T-helper 22 cell (primary cell): ENCODE measurements around the gene VTI1A.

Experiments
- DNase-seq: peaks from one replicate; pipeline ENCODE4 v3.0.0-alpha.2; 2020; ENCODE audit warnings: low read depth

VTI1A gene

DNA sequence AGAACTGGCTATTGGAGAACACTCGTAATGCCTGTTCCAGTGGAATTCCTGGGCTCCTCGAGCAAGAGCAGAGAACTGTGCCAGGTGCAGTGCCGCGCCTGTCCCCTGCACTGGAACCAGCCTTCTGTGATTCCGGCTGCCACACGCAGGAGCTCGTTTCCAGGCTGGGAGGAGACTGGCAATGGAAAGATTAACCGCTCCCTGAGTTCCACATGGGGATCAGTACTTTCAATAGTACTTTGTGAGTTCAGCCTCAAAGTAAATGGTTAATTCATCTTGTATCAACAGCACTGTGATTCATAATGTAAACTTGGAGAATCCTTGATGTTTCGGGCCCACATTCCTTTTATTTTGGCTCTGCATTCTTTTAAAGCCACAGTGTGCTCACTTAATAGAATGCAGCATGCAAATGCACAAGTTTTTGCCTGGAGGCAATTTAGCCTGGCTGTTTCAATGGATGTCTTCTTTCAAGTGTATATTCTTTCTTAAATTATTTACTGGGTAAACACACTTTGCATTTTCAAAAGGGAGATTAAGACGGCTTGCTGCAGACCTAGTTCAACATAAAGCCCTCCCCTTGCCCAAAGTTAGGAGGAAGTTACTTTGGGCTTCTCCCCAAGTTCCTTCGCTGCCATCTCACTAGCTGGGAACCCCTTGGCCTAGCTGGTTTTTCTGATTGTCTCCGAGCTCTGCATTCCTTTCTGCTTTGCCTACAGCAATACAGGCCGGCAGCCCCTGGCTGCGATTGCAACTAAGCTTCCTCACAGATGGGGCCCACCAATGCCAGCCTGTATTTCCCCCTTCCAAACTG is 364.9 kb downstream of the VTI1A start:
- no peak for DNase-seq

- DNase-seq = no peak
Measured at GRCh38 chr10:112812586-112812985, 365.6 kb downstream of the VTI1A start.

DNA sequence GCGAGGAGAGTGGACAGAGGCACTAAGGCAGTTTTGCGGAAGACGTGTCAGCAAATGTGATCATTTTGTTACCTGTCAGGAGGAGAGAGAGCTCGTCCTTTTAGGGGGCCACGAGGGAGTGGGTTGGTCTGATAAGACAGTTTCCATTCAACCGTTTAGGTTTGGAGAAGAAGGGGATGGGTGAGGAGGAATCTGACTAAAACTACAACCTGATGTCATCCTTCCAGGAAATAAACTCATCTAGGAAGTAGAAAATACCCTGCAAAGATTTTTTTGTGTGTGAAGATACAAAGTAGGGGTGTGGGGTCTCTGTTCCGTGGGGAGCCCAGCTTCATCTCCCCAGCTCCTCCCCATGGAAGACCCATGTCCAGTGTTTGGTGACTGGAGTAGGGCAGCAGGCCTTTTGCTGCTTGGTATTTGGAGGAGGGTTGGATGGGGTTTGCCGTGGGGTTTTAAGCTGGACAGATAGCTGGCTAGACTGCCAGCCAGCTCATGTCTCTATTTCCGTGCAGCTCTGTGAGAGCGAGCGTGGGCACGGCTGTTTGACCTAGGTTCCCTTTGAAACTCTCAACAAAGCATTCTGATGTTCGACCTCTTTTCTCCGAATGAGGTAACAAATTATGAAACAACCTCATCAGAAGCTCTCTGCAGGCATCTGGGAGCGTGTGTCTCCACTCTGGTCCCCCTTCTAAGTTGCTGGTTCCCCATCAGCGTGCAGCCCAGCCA is 367.0 kb downstream of the VTI1A start:
- DNase-seq = no peak

- DNase-seq = no peak
Measured at GRCh38 chr10:112815269-112816032, 368.4 kb downstream of the VTI1A start.

DNA sequence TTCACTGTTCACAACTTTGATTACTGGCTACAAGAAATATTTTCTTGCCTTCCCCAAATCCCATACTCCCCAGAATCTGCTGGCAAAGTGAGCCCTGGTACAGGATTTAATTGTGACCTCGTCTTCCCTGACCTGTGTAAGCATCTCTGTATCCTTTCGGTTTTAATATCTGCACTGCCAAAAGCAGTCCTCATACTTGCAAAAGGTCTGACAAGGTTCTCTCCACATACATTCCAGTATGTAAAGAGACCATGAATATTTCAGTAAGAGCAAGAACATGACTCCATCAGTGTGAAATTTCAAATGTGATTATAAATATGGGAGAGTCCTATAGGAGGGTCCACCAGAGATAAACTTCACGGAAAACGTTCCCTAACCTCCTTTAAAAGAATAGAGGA is 369.0 kb downstream of the VTI1A start:
- DNase-seq = no peak

DNA sequence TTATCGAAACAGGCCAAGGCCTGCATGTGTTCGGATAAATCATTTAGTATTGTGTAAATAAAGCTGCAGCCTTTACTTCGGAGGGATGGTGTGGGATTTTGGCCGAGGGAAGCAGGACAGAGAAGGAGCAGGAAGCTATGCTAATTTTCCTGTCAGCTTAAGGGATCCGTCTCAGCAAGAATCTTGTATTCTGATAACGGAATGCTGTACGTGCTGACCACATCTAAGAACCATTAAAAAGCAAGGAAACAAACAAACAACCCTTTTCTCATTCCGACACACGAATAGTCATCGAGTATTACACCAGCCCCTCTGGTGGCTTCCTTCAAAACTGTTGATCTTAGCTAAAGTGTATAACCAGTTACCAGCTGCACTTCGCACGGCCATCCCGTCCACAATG is 369.9 kb downstream of the VTI1A start:
- no peak for DNase-seq

DNA sequence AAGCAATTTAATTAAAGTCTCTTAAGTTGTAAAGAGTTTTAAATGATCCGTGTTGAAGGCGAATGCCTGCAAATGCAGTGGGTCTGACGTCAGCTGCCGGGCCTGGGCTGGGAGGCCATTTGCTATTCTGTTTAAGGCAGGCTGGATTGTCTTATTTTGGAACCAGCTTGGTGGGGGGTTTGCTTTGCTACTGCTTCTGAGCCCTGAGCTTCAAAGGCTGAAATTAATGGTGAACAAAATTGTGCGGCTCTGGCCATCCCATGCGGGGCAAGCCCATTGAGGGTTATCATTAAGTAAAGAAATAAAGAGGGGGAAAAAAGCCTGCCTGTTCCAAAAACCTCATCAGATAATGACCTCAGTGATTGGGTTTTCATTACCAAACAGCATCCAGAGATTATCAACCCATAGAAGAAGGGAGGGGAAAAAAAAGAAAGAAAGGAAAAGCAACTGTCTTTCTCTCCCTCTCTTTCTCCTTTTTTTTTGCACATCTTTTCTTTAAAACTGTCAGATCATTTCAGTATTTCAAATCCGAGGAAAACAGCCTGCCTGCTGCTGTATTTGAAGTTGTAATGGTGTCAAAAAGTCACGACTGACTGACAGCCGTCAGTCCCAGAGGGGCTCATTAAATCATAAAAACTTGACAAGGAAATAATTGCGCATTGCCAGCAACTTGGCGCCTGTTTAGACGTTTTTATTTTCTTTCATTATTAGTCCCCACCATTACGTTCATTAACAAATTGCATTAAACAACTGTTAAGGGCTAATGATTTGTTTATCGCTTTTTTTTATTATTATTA is 371.2 kb downstream of the VTI1A start:
- DNase-seq = no peak

GRCh38 chr10:112819231-112819630 is 372.2 kb downstream of the VTI1A start:
- DNase-seq = no peak

DNA sequence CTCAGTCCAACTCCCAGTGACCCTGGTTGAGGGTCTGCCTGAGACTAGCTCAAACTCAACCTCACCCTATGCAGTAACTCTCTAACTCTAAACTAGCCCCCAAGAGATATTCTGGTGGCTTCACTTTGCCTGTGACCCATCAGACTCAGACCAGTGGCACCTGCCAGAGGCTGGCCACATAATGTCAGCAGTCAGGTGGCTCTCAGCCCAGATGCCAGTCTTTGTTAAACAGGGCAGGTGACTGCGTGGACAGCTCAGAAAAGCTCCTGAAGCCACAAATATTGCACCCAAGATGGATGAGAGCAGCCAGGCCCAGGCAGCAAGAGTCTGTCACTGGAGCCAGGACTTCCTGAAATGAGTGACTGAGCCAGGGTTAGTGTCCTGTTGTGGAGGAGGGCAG is 373.3 kb downstream of the VTI1A start:
- DNase-seq = no peak

GRCh38 chr10:112821038-112821437 is 374.0 kb downstream of the VTI1A start:
- no peak for DNase-seq

DNA sequence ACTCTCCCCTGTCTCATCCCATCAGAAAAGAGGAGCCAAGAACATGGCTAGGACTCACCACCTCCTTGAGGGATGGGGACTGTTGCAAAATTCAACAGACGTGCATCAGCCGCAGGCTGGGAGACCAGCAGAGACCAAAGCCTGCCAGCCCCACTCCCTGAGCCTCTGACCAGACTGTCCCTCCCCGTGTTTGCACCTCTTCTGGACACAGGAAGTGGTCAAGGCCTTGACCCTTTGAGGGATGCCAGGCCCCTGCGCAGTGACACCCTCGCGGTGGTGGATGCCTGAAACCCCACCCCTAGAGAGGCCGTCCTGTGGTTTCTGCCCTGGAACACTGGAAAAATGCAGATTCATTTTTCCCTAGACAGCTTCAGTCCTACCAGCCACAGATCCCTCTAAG is 374.6 kb downstream of the VTI1A start:
- no peak for DNase-seq

GRCh38 chr10:112823007-112823406 is 376.0 kb downstream of the VTI1A start:
- no peak for DNase-seq

- no peak for DNase-seq
Measured at GRCh38 chr10:112823604-112824003, 376.6 kb downstream of the VTI1A start.

GRCh38 chr10:112826018-112826697 is 379.1 kb downstream of the VTI1A start:
- no peak for DNase-seq

- DNase-seq = no peak
Measured at GRCh38 chr10:112827086-112827485, 380.1 kb downstream of the VTI1A start.

GRCh38 chr10:112827951-112828350 is 380.9 kb downstream of the VTI1A start:
- no peak for DNase-seq

DNA sequence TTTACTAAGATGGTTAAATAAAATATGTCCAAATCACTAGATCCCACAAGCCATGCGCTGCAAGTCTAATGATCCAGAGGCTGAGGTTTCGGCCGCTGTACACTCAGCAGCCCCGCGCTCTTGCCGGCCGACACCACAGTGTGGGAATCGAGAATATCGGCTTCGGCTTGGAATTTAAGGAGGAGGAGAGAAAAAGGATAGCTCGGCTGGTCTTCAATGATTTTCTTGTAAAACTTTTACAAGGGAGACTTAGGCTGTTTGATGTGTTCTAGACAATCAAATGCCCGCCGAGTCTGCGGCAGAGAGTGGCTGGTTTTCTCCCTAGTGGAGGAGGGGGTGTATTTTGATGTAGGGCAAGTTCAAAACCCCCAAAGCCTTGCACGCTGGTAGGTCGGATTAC is 384.8 kb downstream of the VTI1A start:
- DNase-seq = no peak

- DNase-seq = no peak
Measured at GRCh38 chr10:112832361-112832878, 385.4 kb downstream of the VTI1A start.

DNA sequence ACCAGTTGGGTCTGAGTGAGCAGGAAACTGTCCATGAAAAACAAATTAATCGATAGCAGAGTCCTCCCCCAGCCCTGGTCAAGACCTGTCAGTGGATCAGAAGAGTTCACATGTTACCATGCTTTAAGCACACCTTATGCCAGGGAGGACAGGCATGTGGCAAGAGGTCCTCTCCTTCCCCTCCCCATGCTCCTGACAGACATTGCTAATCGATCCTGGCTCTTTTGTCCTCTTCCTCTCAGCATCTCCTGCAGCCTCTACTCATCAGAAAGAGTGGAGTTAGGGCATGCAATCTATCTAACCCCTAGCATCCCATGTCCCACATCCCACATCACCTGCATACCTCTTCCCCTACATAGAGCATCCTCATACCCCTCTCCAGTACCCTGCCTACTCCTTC is 385.9 kb downstream of the VTI1A start:
- no peak for DNase-seq

GRCh38 chr10:112834751-112835181 is 387.8 kb downstream of the VTI1A start:
- DNase-seq = no peak

DNA sequence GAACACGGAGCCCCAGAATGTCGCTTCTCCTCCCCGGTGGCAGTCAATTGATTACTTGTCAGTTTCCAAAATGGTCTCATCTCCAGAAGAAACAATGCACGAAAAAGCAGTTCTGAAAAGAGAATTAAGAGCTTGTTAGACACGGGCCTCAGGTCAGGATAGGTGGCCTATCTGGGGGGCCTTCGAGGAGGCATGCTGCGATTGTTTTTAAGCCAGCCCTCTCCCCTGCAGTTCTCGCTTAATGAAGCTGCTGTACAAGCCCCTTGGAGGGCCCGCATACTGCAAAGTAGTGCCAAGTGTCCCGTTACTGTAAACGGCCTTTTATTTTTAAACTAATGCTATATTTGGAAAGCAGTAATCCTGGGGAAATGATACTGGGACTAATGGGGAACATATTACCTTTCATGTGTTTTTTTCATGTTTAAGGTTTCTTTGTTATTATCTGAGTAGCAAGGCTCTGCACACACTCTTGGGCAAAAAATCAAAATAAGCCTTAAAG is 388.3 kb downstream of the VTI1A start:
- DNase-seq = no peak
